Endothelial cell of umbilical vein (primary cell): ENCODE results near the gene RAB3GAP1. TPM values are rescaled to one million over a fixed set of nuclear protein-coding genes. Genes with fewer than 3 reads are reported as not detected.

Experiments used
- BruUV-seq: library from RNA; stranded (reverse); fragments of 400-500 nt; replicated peaks from 2 replicates; lab custom pipeline; 2021; lab: Mats Ljungman, UMichigan
- CTCF ChIA-PET: fragments of 300-600, 350-600 bp; sonication (Branson Sonifier 250); formaldehyde crosslinking; loops from one replicate; lab custom pipeline; 2021; ENCODE audit warnings: antibody characterized with exemption, inconsistent platforms; lab: Charles Lee
- POLR2A ChIA-PET: fragments of 300-600, 350-600 bp; sonication (Branson Sonifier 250); formaldehyde crosslinking; loops from one replicate; lab custom pipeline; 2021; ENCODE audit warnings: antibody characterized with exemption, inconsistent platforms; lab: Charles Lee
- DNase-seq: peaks from one replicate; pipeline ENCODE4 v3.0.0-alpha.2; 2011; ENCODE audit warnings: low read depth, low spot score
- FAIRE-seq: peaks from 2 replicates; lab custom pipeline; 2011; peaks lifted over from hg19 to GRCh38; lab: Jason Lieb, UNC
- H2AFZ ChIP-seq: 2 replicates; pipeline ENCODE4 v1.6.0; 2012; ENCODE audit warnings: low read depth, low read length, control low read depth, inconsistent platforms
- H3K27ac ChIP-seq: 2 replicates; pipeline ENCODE4 v1.5.1; 2011; ENCODE audit warnings: low read depth, mild to moderate bottlenecking, control low read depth, low read length, moderate library complexity; ENCODE audit not compliant: insufficient read depth
- H3K27me3 ChIP-seq, 2 experiments: 2 replicates each; pipeline versions ENCODE4 v1.6.0 to v1.6.1; 2011; ENCODE audit warnings: low read length in 2 of 2, mixed read lengths in 1 of 2; ENCODE audit not compliant: control insufficient read depth in 2 of 2, insufficient read depth in 2 of 2
- H3K36me3 ChIP-seq, 2 experiments: 2 replicates in 1 of 2; 3 replicates in 1 of 2; pipeline ENCODE4 v1.5.1; 2011; ENCODE audit warnings: low read length in 2 of 2, mild to moderate bottlenecking in 1 of 2, moderate library complexity in 1 of 2; ENCODE audit not compliant: control insufficient read depth in 2 of 2, insufficient read depth in 2 of 2; ENCODE audit errors: extremely low read depth in 1 of 2
- H3K4me1 ChIP-seq: 3 replicates; pipeline ENCODE4 v1.5.1; 2011; ENCODE audit warnings: mild to moderate bottlenecking, low read length; ENCODE audit not compliant: control insufficient read depth, insufficient read depth; ENCODE audit errors: extremely low read depth
- H3K4me2 ChIP-seq: 2 replicates; pipeline ENCODE4 v1.6.1; 2011; ENCODE audit warnings: low read length, control low read depth, mixed read lengths; ENCODE audit not compliant: insufficient read depth
- H3K4me3 ChIP-seq, 3 experiments: fragments of 200-600 bp in 1 of 3; sonication (generic), shearing (Covaris generic) in 1 of 3; replicated peaks in 1 of 3; 2 replicates each; pipeline ENCODE4 v1.5.1; 2011 to 2016; ENCODE audit warnings: control low read depth in 3 of 3, low read length in 3 of 3, mild to moderate bottlenecking in 2 of 3, inconsistent platforms in 1 of 3, low read depth in 1 of 3, moderate library complexity in 1 of 3; ENCODE audit not compliant: insufficient read depth in 1 of 3
- H3K79me2 ChIP-seq: 2 replicates; pipeline ENCODE4 v1.6.0; 2012; ENCODE audit warnings: low read length, inconsistent platforms; ENCODE audit not compliant: control insufficient read depth, insufficient read depth
- H3K9ac ChIP-seq: replicated peaks from 2 replicates; pipeline ENCODE3; 2011; ENCODE audit warnings: low read length, control low read depth; ENCODE audit not compliant: insufficient read depth; ENCODE audit errors: extremely low read depth
- H3K9me1 ChIP-seq: replicated peaks from 3 replicates; pipeline ENCODE4 v1.6.0; 2011; ENCODE audit warnings: mild to moderate bottlenecking, low read length; ENCODE audit not compliant: control insufficient read depth, insufficient read depth; ENCODE audit errors: extremely low read depth
- H3K9me3 ChIP-seq: replicated peaks from 2 replicates; pipeline ENCODE4 v1.5.1; 2012; ENCODE audit warnings: low read length, inconsistent platforms; ENCODE audit not compliant: control insufficient read depth, insufficient read depth
- H4K20me1 ChIP-seq: replicated peaks from 2 replicates; pipeline ENCODE3; 2011; ENCODE audit warnings: mild to moderate bottlenecking, low read length; ENCODE audit not compliant: control insufficient read depth, insufficient read depth; ENCODE audit errors: extremely low read depth
- CTCF ChIP-seq, 2 donors: IDR thresholded peaks; 1 replicate in 1 of 2; 2 replicates in 1 of 2; pipeline ENCODE4 v1.5.1; 2011; ENCODE audit warnings: low read length in 2 of 2, mild to moderate bottlenecking in 2 of 2, moderate library complexity in 2 of 2, control low read depth in 1 of 2, inconsistent platforms in 1 of 2, low read depth in 1 of 2; ENCODE audit not compliant: insufficient read depth in 1 of 2; ENCODE audit errors: extremely low read depth in 1 of 2
- EZH2 ChIP-seq: IDR thresholded peaks from 2 replicates; pipeline ENCODE4 v1.6.1; 2012; ENCODE audit warnings: borderline replicate concordance, low read depth, mild to moderate bottlenecking, moderate library complexity, low read length, inconsistent platforms; ENCODE audit not compliant: severe bottlenecking
- FOS ChIP-seq: IDR thresholded peaks from 2 replicates; pipeline ENCODE4 v1.6.1; 2011; ENCODE audit warnings: mild to moderate bottlenecking, low read length, moderate library complexity, borderline replicate concordance; ENCODE audit not compliant: insufficient read depth
- GATA2 ChIP-seq: IDR thresholded peaks from 2 replicates; pipeline ENCODE4 v1.7.0; 2011; ENCODE audit warnings: low read depth, mild to moderate bottlenecking, moderate library complexity, mixed read lengths, low read length; ENCODE audit not compliant: insufficient read length, insufficient read depth
- JUN ChIP-seq: IDR thresholded peaks from 2 replicates; pipeline ENCODE4 v1.6.1; 2011; ENCODE audit warnings: borderline replicate concordance, low read depth; ENCODE audit not compliant: insufficient read length, insufficient read depth
- MAX ChIP-seq: IDR thresholded peaks from 2 replicates; pipeline ENCODE4 v1.6.1; 2011; ENCODE audit not compliant: insufficient read depth, insufficient read length
- MYC ChIP-seq: IDR thresholded peaks from one replicate; pipeline ENCODE4 v1.6.1; 2011; ENCODE audit warnings: mild to moderate bottlenecking, low read depth, low read length
- POLR2A ChIP-seq: IDR thresholded peaks from 2 replicates; pipeline ENCODE4 v1.6.1; 2012; ENCODE audit warnings: low read depth, mild to moderate bottlenecking, control low read depth, low read length
- POLR2AphosphoS5 ChIP-seq: IDR thresholded peaks from 2 replicates; pipeline ENCODE4 v1.6.1; 2012; ENCODE audit warnings: low read depth, mild to moderate bottlenecking, control low read depth, low read length, moderate library complexity; ENCODE audit not compliant: insufficient read depth
- dilution Hi-C: fragments of 300-500 bp; cut with MboI; formaldehyde crosslinking; loops from one replicate; pipeline ENCODE4 v1.15.0; 2019; ENCODE audit warnings: low sequenced_read_pairs; ENCODE audit not compliant: extremely low pct_ligation_motif_present
- intact Hi-C: fragments of 100-400 bp; cut with micrococcal nuclease; formaldehyde crosslinking; loops from one replicate; pipeline ENCODE4 v1.10.0; 2022
- polyA plus RNA-seq, 4 experiments: library from polyadenylated mRNA; depleted of rRNA in 3 of 4; stranded (reverse) in 3 of 4; unstranded in 1 of 4; fragments of >200 nt; gene quantifications; 2 replicates each; pipeline versions ENCODE4 v1.2.1 to v1.2.3, GENCODE V29; 2011 to 2012; ENCODE audit warnings: missing spikeins in 1 of 4
- total RNA-seq: library from RNA; stranded (reverse); gene quantifications from 2 replicates; pipeline ENCODE4 v1.2.3, GENCODE V29; 2021

The RAB3GAP1 gene
- total and polyA plus RNA-seq, 2 donors (not counting 3 experiments of a cell fraction or from before 2014, with no cell fraction given), result 14.9 to 39.5 TPM

GRCh38 chr2:135163901-135164300 lies 111.8 kb downstream of the RAB3GAP1 start:
- peaks cover 9 to 11% of the 10 kb centered on the region in 2 experiments for H3K36me3 ChIP-seq

More at GRCh38 chr2:135163901-135164300, 111.8 kb downstream of the RAB3GAP1 start:
- Histone ChIP-seq H3K4me3 (no peak overlapping the region), H3K27me3 (no peaks in the 10 kb centered on the region), H2AFZ (no peak overlapping the region), H3K9me1 (no peaks in the 10 kb centered on the region), H3K9me3 (no peaks in the 10 kb centered on the region), H3K4me1 (no peaks in the 10 kb centered on the region), H3K9ac (no peak overlapping the region), H3K4me2 (no peak overlapping the region), H4K20me1 (no peaks in the 10 kb centered on the region), H3K79me2 (peaks cover 2% of the 10 kb centered on the region), H3K27ac (no peak overlapping the region)
- CTCF ChIA-PET, result interaction anchor here (1.1 to 1.6 kb wide), 2 partner anchors 9 to 546 kb away, joined by 3 to 7 read pairs; no protein-coding TSS in a partner anchor
- dilution Hi-C loops, result no loop called here
- no peak for TF ChIP-seq EZH2
- no peak for TF ChIP-seq POLR2AphosphoS5
- TF ChIP-seq GATA2, result no peak
- no peak for TF ChIP-seq MYC
- no peak for TF ChIP-seq MAX
- TF ChIP-seq JUN, result no peak
- TF ChIP-seq FOS, result no peak
- TF ChIP-seq CTCF (IDR thresholded peaks at IDR 0.05; ENCODE audit: extremely low read depth in 1 of 2, insufficient read depth in 1 of 2, low read depth in 1 of 2, low read length in 2 of 2), result no peak
- TF ChIP-seq POLR2A, result no peak
- FAIRE-seq (no peak), DNase-seq (no peak)
- POLR2A ChIA-PET, result no interaction called here
- BruUV-seq, result no TSS peak
- intact Hi-C loops, result loop anchor here (10.0 kb wide), 1 partner anchor 159 kb away; no protein-coding TSS in a partner anchor
